GM23338 (cell line): ENCODE measurements around the gene CRB2. TPM values are rescaled to one million over a fixed set of nuclear protein-coding genes. Genes with fewer than 3 reads are reported as not detected.

Experiments
- ATAC-seq: fragments of 200-7000 bp; cut with Tn5 transposase; 3 replicates; pipeline ENCODE4 v1.9.1; 2020
- DNase-seq: peaks from one replicate; pipeline ENCODE4 v3.0.0-alpha.2; 2015; ENCODE audit warnings: low spot score
- H2AFZ ChIP-seq: fragments of 200-600 bp; sonication (generic); 2 replicates; pipeline ENCODE4 v1.8.0; 2016; ENCODE audit warnings: antibody characterized with exemption, mild to moderate bottlenecking, moderate library complexity
- H3F3A ChIP-seq: fragments of 200-600 bp; sonication (generic); replicated peaks from 2 replicates; pipeline ENCODE4 v1.8.0; 2017; ENCODE audit warnings: antibody characterized with exemption, mixed run types, low read depth
- H3K27ac ChIP-seq: fragments of 200-600 bp; sonication (generic); 2 replicates; pipeline ENCODE4 v1.6.1; 2016; ENCODE audit warnings: low read depth
- H3K27me3 ChIP-seq: fragments of 200-600 bp; sonication (generic); 2 replicates; pipeline ENCODE4 v1.8.0; 2016; ENCODE audit warnings: mild to moderate bottlenecking, mixed run types, moderate library complexity; ENCODE audit not compliant: insufficient read depth
- H3K36me3 ChIP-seq: fragments of 200-600 bp; sonication (generic); 2 replicates; pipeline ENCODE4 v1.8.0; 2016; ENCODE audit warnings: mild to moderate bottlenecking; ENCODE audit not compliant: insufficient read depth
- H3K4me1 ChIP-seq: fragments of 200-600 bp; sonication (generic); 2 replicates; pipeline ENCODE4 v1.8.0; 2016; ENCODE audit warnings: mild to moderate bottlenecking, moderate library complexity; ENCODE audit not compliant: insufficient read depth
- H3K4me2 ChIP-seq: fragments of 200-600 bp; sonication (generic); 2 replicates; pipeline ENCODE4 v1.7.1; 2017; ENCODE audit warnings: mixed run types
- H3K4me3 ChIP-seq: fragments of 200-600 bp; sonication (generic); 2 replicates; pipeline ENCODE4 v1.6.1; 2016; ENCODE audit warnings: mixed run types
- H3K79me2 ChIP-seq: fragments of 200-600 bp; sonication (generic); replicated peaks from 2 replicates; pipeline ENCODE4 v1.8.0; 2017; ENCODE audit warnings: mild to moderate bottlenecking; ENCODE audit not compliant: insufficient read depth
- H3K9me2 ChIP-seq: fragments of 200-600 bp; sonication (generic); 2 replicates; pipeline ENCODE4 v1.8.0; 2017; ENCODE audit not compliant: insufficient read depth
- H4K20me1 ChIP-seq: fragments of 200-600 bp; sonication (generic); replicated peaks from 2 replicates; pipeline ENCODE4 v1.8.0; 2017; ENCODE audit warnings: mild to moderate bottlenecking; ENCODE audit not compliant: insufficient read depth
- H3K27ac Mint-ChIP-seq: 2 replicates; pipeline ENCODE4 v1.8.0; 2020; ENCODE audit warnings: inconsistent platforms, mild to moderate bottlenecking, moderate library complexity, mixed read lengths
- H3K27me3 Mint-ChIP-seq: 3 replicates; pipeline ENCODE4 v1.8.0; 2022; ENCODE audit warnings: low read depth, mild to moderate bottlenecking, moderate library complexity, mixed read lengths, inconsistent platforms; ENCODE audit not compliant: insufficient read depth, poor library complexity
- H3K36me3 Mint-ChIP-seq: 3 replicates; pipeline ENCODE4 v1.8.0; 2021; ENCODE audit warnings: low read depth, mild to moderate bottlenecking, inconsistent platforms, moderate library complexity, mixed read lengths
- H3K4me1 Mint-ChIP-seq: 3 replicates; pipeline ENCODE4 v1.8.0; 2020; ENCODE audit warnings: mild to moderate bottlenecking, inconsistent platforms, mixed read lengths
- H3K4me3 Mint-ChIP-seq: 3 replicates; pipeline ENCODE4 v1.8.0; 2021; ENCODE audit warnings: moderate library complexity, mild to moderate bottlenecking, inconsistent platforms, mixed read lengths
- H3K9me3 Mint-ChIP-seq: 3 replicates; pipeline ENCODE4 v1.8.0; 2020; ENCODE audit warnings: moderate library complexity, mild to moderate bottlenecking, inconsistent platforms, mixed read lengths
- CREB1 ChIP-seq: fragments of 250-450 bp; sonication (Bioruptor Pico); IDR thresholded peaks from 2 replicates; pipeline ENCODE4 v1.5.0; 2020; ENCODE audit warnings: low read depth, mild to moderate bottlenecking, moderate library complexity
- ETS1 ChIP-seq: IDR thresholded peaks from 2 replicates; pipeline ENCODE4 v1.6.1; 2016; ENCODE audit warnings: antibody characterized with exemption
- REST ChIP-seq: IDR thresholded peaks from one replicate; pipeline ENCODE4 v1.6.1; 2018; ENCODE audit warnings: antibody characterized with exemption; ENCODE audit not compliant: unreplicated experiment
- STAT1 ChIP-seq: IDR thresholded peaks from one replicate; pipeline ENCODE4 v1.6.1; 2016; ENCODE audit warnings: antibody characterized with exemption; ENCODE audit not compliant: unreplicated experiment
- ZNF331 ChIP-seq: fragments of 250-450 bp; sonication (Bioruptor Pico); IDR thresholded peaks from 2 replicates; pipeline ENCODE4 v1.5.0; 2020; ENCODE audit warnings: low read depth, mild to moderate bottlenecking, moderate library complexity
- ZNF462 ChIP-seq: fragments of 250-450 bp; sonication (Bioruptor Pico); IDR thresholded peaks from 2 replicates; pipeline ENCODE4 v1.5.0; 2020; ENCODE audit warnings: mild to moderate bottlenecking, moderate library complexity
- polyA plus RNA-seq: library from polyadenylated mRNA; unstranded; fragments of >200 nt; fragmentation: Nextera tagmentation; extraction: Ambion mirVana; gene quantifications from 2 replicates; pipeline ENCODE4 v1.2.1, GENCODE V29; 2016
- total RNA-seq: library from RNA; depleted of rRNA; stranded (reverse); fragments of >200 nt; shearing (Covaris generic); gene quantifications from 2 replicates; pipeline ENCODE4 v1.2.3, GENCODE V29; 2014

CRB2 gene
- total and polyA plus RNA-seq, 2 experiments from 2014 or later: 0.34 to 10.2 TPM

GRCh38 chr9:123419091-123419490 is 63.1 kb downstream of the CRB2 start:
- Histone ChIP-seq H3F3A (peaks cover 3% of the 10 kb centered on the region; the same call in 1 of the 2 replicates), H3K27ac (no peak overlapping the region), H3K4me1 (peaks cover 40% of the 10 kb centered on the region), H3K4me2 (no peak overlapping the region), H3K27me3 (no peaks in the 10 kb centered on the region), H2AFZ (no peak overlapping the region), H4K20me1 (no peaks in the 10 kb centered on the region), H3K79me2 (no peaks in the 10 kb centered on the region), H3K4me3 (no peak overlapping the region), H3K36me3 (no peaks in the 10 kb centered on the region), H3K9me2 (no peaks in the 10 kb centered on the region)
- Mint-ChIP-seq H3K4me1 (peaks cover 52% of the 10 kb centered on the region), H3K36me3 (no peaks in the 10 kb centered on the region), H3K27ac (no peak overlapping the region), H3K4me3 (no peak overlapping the region), H3K27me3 (peaks cover 11% of the 10 kb centered on the region), H3K9me3 (no peaks in the 10 kb centered on the region)
- no peak for DNase-seq
- no peak for ATAC-seq
- no peak for TF ChIP-seq REST
- no peak for TF ChIP-seq ETS1
- no peak for TF ChIP-seq ZNF331 (CRISPR knock-in tag)
- no peak for TF ChIP-seq STAT1

- Mint-ChIP-seq H3K4me3 (no peak overlapping the region), H3K36me3 (no peaks in the 10 kb centered on the region), H3K9me3 (no peaks in the 10 kb centered on the region), H3K4me1 (peaks cover 48% of the 10 kb centered on the region), H3K27me3 (peaks cover 11% of the 10 kb centered on the region), H3K27ac (no peak overlapping the region)
- H3K27ac ChIP-seq: no peak overlapping the region
- ATAC-seq (peak; percentile 7; the same call in 1 of the 3 replicates), DNase-seq (no peak)
- H3K4me1 ChIP-seq: peaks cover 32% of the 10 kb centered on the region
- H2AFZ ChIP-seq: no peak overlapping the region
- H3K79me2 ChIP-seq: no peaks in the 10 kb centered on the region
- no peak overlapping the region for H3K4me3 ChIP-seq
- no peaks in the 10 kb centered on the region for H3K27me3 ChIP-seq
- H3K4me2 ChIP-seq: no peak overlapping the region
- no peaks in the 10 kb centered on the region for H4K20me1 ChIP-seq
- H3K9me2 ChIP-seq: no peaks in the 10 kb centered on the region
- H3K36me3 ChIP-seq: no peaks in the 10 kb centered on the region
- peaks cover 3% of the 10 kb centered on the region; the same call in 1 of the 2 replicates for H3F3A ChIP-seq
- TF ChIP-seq CREB1 (no peak), ZNF462 (CRISPR knock-in tag) (no peak)
Measured at GRCh38 chr9:123419721-123420591, 64.0 kb downstream of the CRB2 start.
